MV-4-11 (cell line): Measurements from ENCODE around the gene TBC1D2B.

Source experiments
- DNase-seq: peaks from one replicate; lab custom pipeline; 2025; lab: John Stamatoyannopoulos, UW

The TBC1D2B gene

DNA sequence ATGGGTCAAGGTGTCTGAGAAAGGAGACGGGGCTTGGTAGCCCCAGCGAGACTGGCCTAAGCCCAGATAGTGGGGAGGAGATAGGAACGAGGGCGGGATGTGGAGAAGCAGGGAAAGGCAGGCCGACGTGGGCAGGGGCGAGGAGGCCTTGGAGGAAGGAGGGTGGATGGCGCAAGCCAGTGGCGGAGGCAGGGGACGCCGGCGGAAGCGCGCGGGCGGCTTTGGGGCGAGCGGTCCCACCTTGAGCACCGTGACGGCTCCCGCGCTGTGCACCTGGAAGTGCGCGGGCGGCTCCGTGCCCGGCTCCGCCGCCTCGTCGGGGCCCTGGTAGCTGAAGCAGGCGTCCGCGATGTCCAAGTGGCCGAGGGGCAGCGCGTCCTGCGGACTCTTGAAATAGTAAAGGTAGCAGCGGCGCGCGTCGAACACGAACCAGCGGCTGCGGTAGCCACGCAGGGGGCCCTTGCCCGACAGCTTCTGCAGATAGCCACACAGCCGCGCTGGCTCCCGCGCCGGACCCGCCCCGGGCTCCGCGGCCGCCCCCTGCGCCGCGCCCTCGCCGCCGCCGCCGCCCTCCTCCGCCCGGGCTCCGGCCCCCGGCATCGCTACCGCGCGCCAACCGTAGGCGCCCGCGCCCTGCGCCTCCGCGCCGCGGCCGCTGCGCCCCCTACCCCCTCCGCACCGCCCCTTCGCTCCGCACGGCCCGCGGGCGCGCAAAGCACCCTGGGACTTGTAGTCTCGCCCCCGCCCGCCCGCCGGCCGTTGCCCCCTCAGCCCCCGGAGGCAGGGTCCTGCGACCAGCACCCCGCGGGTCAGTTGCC, at the start of gene TBC1D2B:
Gene TBC1D2B, minus strand, starts transcription at position 659 of the 818 bp plus-strand sequence. Its CDS starts 59 bp downstream, at position 600.
- peak; percentile 12 for DNase-seq

DNA sequence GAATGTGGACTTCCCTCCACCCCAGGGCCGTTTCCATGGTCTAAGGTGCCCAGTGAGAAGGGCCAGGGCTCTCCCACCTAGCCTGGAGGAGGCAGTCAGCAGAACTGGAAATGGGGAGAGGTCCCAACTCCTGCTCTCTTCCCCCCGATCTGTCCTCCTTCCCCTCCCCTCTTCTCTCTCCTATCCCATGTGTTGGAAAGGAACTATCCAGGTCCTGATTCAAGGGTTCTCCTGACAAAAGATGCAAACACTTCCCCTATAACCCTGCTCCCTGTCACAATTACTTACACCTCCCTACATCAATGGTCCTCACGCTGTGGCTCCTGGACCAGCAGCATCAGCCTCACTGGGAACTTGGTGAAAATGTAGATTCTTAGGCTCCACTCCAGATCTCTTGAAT, 47.8 kb upstream of the TBC1D2B start:
- no peak for DNase-seq

DNA sequence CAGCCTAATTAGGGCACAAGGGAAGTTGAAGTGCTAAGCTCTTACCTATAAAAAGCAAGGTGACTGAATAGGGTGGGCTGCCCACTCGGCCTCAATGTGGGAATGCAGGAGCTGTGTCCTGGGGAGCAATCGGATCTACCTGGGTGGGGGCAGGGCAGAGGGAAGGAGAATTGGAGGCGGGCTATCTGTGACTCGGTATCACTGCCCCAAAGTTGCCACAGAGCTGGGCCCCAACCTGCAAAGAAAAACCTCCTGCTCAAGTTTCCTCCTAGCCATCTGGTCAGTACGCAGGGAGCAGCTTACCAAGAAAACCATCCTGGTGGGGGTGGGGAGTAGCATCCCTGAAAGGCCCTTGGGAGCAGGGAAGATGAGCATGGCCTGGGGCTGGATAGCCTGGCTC, 43.0 kb upstream of the TBC1D2B start:
- no peak for DNase-seq

DNA sequence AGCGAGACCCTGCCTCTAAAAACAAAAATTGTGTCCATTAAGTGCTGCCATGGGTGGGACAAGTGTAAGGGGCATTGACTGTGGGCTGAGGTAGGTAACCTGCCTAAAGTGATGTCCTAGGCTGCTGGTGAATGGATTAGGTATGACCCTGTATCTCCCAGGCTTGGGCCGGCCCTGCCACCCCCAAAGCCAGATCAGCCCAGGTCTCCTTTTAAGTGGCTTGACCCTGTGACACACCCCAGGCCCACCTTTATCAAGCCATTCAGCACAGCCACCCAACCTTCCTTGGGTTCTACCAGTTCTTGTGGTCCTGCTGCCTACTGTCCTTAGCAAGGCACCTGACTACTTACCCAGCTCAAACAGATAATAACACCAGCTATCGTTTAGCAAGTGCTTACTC, 35.0 kb upstream of the TBC1D2B start:
- no peak for DNase-seq

DNA sequence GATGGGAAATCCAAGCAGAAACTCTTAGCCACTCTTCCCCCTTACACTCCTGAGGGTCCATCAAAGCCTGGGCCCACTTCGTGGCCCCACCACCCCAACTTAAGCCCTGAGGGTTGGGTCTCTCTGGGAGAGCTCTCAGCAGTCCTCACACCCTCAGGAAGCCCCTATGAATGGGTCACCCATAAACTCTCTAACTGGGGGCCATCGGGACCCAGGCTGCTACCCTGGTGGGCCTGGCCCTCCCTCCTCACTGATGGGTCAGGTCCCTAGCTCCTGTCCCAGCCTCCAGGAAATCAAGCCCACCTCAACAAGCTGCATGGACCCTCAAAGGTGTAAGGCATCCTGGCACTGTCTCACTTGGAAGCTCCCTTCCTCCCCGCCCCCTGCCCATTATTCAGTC, 34.3 kb upstream of the TBC1D2B start:
- no peak for DNase-seq

DNA sequence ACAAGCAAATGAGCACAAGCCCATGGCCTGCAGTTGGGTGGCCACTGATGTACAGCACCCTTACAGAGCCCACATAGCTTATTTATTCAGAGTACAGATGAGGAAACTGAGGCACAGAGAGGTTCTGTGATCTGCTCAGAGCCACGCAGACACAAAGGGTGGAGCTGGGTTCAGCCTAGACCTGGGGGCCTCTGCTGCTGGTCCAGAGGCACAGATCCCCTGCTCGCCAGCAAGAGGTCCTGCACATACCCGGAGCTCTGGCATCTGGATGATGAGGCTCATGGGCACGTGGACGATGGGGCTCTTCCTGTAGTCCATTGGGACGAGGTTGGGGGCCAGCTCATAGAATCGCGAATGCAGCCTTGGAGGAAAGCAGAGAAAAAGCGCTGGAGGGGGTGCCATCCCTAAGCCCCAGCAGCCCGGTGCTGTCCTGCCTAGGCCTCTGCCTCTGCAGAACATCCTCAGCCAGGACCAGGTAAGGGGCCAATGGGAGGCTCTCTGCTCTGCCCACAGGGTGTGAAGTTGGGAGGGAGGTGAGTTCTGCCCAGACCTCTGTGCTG, 33.5 kb upstream of the TBC1D2B start:
- no peak for DNase-seq

DNA sequence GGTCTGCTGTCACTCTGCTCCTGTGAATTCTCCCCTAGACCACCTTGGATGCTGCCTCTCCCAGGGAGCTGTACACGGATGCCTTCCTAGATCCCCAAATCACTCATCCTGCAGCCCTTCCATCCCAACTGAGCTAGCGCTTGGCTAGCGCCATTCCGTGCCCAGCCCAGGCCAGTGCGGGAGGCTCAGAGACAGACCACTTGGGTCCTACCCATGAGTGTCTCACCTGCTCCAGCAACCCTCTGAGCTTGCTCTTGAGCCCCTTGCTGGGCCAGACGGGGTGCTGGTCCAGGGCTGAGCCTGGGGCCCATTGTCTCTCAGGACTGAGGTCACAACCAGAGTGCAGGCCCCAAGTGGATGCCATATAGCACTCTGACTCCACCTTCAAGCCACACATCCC, 32.6 kb upstream of the TBC1D2B start:
- no peak for DNase-seq

DNA sequence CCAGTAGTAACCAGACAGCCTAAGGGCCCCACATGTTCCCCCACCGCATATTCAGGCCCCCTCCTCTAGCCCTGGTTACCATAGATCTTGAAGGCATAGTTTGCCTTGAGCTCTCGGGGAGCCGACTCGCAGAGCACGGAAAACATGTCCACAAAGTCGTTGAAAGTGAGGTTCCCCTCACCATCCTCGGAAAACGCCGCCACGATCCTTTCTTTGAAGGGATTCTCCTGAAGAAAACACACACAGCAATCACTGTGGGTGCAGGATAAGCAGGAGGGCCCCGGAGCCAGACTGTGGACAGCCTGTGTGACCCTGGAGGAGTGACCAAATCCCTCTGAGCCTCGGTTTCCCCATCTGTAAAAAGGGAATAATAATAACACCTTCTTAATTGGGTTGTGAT, 31.6 kb upstream of the TBC1D2B start:
- DNase-seq: no peak

DNA sequence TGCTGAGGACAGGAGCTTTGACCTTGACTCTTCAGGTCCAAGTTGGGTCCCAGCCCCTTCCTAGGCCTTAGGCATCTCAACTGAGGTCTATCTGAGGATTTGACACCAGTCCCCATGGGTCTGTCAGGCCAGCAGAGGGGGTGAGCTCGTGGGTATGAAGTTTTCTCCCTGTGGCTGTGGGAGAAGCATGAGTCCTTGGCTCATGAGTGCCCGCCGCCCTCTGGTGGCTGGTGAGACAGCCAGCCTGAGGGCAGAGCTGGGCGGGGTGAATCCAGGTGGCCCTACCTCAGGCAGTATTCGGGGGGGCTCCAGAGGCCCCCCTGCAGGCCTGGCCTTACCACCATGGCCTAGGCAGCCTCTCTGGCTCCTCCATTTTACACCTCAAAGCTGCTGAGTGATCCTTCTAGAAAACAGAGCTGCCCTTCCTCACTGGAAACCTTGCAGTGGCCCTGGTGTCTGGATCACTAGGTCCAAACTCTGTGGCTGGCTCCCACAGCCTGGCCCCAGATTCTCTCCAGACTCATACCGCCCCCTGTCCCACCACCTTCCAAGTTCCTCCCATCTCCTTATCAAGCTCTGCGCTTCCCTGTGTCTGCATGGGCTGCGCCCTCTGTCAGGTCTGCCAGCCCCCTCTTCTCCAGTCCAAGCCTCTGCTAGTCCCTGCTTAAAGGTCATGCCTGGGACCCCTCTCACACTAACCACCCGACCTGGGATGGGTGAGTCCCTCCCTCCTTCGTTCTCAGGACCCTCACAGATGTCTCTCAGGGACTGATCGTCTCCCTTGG, 31.0 kb upstream of the TBC1D2B start:
- peak; percentile 89 for DNase-seq

DNA sequence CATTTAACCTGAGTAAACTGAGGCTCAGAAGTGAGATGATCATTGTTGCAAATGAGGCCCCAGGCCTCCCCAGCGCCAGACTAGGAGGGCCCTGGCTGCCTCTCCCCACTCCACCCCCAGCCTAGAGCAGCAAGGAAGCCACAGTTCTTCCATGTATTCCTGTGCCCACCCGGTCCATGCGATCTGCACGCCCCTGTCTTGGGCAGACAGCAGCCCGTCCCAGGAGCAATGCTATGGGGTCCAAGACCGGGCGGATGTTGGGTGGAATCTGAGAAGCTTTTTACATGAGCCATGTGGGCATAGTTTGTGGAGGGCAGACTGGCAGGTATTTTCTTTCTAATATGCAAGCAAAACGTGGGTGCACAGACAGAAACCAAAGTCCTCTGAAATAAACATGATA, 30.0 kb upstream of the TBC1D2B start:
- DNase-seq: no peak

DNA sequence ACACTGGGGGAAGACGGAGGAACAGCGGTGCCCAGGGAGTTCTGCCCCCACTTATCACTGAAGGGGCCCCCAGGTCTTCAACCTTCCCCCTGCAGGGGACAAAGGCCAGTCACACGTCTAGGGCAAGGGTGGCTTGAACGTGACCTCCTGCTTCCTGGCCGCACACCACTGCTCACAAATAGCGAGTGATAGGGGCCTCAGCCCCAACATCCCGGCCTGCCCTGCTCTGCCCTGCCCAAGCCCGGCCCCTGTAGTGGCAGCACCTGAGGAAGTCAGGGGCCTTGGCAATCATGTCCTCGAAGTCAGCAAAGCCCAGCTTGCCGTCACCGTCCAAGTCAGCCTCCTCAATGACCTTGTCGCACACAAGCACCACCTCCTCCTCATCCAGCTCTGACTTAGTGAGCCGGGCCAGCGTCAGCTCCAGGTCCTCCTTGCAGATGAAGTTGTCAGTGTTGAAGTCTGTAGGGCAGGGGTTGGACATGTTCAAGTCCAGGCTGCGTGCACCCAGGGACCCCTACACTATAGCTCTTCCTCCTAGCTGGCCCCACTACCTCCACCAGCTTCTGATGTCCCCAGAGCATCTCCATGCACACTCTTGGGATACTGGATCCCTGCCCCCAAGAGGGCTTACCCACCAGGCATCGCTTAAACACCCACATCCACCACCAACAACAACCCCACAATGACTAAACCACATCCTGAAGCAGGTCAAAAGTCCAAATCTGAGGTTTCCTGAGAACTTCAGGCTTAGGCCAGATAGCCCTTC, 28.1 kb upstream of the TBC1D2B start:
- peak; percentile 60 for DNase-seq

DNA sequence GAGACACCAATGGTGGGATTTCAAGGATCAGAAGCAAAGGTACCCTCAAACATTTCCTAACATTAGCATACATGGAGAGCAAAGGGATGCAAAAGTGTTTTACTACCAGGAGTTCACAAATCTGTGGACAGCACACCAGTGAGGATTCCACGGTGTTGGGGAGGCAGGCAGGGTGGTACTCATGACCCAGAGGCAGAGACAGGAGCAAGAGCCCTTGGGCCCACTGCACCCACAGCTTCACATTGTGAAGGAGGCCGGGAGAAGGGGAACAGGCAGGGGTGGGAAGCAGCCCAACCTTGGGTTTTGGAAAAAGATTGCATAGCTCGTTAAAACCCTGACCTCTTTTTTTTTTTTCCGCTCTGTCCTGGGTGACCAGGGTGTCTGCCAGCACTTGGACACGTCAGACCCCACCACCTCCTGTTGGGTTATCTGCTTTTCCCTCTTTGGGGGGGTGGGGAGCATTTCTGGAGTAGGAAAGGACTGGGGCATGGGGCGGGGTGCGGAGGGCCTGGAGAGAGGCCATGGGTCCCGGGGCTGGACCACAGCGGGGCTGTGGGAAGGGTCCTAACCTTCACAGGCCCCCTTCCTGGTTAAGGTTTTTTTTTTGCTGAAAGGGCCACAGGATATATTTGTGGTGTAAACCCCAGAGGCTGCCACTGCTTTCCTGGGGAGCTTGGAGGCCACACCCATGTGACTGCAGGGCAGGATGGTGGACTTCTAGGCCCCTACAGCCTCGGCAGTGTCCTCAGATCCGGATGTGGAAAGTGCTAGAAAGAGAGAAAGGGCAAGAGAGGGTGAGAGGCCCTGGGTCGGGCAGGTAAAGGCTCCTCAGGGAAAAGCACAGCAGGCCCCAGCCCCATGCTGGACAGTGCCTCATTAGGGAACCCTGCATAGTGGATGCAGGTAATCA, 27.3 kb upstream of the TBC1D2B start:
- DNase-seq: no peak

DNA sequence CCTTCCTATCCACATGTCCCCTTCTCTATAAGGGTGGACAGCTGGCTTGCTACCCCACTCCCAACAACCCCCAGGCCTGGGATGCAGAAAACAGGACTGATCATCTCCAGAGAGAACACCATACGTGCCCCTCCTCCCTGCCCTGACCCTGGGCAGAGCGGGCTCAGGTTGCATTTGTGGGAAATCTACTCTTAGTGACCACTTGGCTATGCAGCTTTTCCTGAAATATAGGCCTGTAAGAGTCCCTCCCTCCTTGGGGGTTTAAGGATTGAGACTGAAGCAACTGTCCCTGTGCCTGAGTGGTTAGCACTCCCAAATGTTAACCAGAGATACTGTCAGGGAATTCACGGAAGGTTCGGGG, 26.6 kb upstream of the TBC1D2B start:
- no peak for DNase-seq

DNA sequence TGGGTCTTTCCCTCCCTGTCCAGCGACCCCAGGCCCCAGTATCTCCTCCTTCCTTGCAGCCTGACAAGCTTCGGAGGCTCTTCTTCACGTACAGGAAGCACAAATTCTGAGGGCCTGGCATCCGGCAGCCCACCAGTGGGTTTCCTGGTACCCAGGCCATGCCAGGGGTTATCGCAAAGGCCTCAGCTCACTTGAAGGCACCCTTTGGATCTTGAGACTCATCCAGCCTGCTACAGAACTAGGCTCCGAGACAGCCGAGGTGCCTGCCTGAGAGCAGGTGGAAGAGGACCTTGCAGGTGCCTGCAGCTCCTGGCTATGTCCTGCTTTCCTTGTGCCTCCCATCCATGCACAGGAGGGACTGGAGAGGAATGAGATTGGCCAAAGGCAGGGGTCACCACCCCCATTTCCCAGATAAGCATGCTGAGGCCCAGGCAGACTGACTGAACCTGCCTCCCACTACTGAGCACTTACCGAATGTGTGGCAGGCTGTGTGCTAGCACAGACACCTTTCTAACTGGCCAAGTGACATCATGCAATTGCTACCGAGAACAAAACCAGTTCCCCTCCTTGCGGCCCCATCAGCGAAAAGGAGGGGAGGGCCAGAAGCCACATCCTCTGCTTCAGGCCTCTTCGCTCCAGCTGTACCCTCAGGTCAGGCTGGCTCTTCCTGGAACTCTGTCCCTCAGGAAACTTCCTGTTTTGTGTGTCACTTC, 26.1 kb upstream of the TBC1D2B start:
- peak; percentile 93 for DNase-seq

DNA sequence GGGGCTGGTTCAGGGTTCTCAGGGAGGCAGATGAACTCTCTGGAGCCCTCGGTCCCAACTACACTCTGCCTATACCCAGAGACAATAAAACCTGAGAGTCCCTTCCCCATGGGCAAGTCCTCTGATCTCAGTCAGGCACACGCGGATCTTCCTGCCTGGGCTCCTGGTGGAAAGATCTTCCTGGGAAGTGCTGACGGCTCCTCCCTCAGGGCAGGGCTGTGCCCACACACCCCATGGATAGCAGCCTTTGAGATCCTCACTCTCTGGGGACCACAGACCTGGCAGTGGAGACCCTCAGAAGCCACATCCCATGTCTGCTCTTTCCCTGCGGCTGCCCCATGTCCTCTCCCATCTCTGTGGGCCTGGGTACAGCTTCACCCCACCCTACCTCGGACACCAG, 25.2 kb upstream of the TBC1D2B start:
- no peak for DNase-seq

DNA sequence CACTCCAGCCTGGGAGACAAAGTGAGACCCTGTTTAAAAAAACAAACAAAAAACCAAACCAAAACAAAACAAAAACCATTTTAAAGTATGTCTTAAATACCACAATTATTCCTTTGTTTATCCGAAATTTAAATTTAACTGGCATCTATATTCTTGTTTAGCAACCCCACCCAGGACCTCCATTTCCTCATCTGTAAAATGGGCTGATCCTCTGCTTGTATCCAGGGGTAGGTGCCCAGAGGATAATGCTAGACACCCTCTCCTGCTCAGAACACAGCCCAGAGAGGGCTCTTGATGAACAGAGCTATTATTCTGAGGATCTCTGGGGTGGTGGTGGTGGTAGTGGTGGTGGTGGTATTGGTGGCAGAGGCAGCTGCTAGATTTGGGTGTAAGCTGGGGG, 24.7 kb upstream of the TBC1D2B start:
- no peak for DNase-seq

DNA sequence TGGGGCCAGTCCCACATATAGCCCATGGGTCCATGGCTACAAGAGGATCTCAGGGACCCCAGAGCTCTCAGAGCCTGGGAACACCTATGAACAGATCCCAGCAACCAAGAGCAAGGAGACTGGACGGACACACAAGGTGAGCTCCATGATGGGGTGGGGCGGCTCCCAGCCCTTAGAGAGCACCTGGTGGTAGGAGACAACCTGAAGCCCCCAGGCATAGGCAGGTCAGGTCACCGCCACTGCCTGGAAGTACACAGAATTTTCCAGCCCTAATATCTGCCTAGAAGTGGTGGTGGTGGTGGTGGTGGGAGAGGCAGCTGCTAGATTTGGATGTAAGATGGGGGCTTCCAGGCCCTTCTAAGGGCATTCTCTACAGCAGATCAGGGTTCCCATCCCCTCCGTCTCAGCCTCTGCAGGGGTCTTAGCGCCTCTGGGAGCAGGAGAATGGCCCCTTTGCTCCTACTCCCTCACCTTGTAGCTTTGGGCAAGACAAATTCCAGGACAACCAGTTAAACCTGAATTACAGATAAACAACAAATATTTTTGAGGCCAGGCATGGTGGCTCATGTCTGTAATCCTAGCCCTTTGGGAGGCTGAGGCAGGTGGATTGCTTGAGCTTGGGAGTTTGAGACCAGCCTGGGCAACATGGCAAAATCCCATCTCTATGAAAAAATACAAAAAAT, 24.1 kb upstream of the TBC1D2B start:
- no peak for DNase-seq

DNA sequence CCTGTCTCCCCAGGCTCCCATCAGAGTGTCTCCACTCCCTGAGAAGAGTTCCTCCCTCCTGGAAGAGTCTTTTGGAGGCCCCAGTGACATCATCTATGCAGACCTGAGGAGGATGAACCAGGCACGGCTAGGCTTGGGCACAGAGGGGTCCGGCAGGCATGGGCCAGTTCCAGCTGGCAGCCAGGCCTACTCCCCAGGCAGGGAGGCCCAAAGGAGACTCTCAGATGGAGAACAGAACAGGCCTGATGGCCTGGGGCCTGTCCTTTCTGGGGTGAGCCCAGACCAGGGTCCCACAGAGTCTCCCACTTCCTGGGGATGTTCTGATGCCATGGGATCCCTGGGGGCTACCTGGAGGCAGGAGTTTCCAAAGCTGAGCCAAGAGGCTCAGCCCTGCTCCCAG, 23.4 kb upstream of the TBC1D2B start:
- DNase-seq: no peak

DNA sequence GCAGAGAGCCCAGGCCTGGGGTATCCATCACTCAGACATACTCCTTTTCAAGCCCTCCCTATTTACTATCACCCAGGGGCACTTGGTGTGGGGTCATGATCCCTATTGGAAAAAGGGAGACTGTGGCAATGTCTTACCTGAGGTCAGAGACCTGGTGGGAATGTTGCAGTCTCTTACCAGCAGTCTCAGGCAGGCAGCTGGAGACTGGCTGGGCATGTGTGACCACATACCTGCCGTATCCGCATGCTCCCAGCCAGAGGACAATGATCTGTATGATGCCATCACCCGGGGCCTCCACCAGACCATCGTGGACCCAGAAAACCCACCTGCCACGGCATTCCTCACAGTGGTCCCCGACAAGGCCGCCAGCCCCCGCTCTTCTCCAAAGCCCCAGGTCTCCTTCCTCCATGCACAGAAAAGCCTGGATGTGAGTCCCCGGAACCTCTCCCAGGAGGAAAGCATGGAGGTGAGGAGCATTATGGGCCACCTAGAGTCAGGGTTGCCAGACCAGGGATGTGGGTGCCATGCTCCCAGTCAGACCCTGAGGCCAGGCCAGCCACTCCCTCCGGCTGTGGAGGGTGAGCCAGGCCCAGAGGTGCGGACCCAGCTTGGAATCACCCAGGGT, 20.7 kb upstream of the TBC1D2B start:
- DNase-seq: no peak

DNA sequence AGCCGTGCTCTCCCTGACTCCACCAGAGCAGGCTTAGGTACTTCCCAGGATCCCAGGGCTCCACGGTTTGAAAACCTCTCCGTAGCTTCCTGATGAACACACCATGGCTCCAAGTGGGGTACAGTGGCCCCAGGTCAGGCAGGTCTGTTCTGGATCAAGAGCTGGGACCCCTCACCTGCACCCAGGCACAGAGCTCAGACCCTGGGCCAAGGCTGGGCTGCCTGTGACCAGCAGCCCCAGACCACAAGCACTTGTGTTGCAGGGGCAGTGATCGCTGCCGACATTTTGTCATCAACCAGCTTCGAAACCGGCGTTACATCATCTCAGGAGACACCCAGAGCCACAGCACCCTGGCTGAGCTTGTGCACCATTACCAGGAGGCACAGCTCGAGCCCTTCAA, 20.2 kb upstream of the TBC1D2B start:
- no peak for DNase-seq
